Measurements from ENCODE around the gene NBAS.
"Not testable (repeated sequence)": the region's sequence is repeated elsewhere in the genome, so short reads cannot be mapped to it uniquely, and the experiment has no call there.

NBAS gene

DNA sequence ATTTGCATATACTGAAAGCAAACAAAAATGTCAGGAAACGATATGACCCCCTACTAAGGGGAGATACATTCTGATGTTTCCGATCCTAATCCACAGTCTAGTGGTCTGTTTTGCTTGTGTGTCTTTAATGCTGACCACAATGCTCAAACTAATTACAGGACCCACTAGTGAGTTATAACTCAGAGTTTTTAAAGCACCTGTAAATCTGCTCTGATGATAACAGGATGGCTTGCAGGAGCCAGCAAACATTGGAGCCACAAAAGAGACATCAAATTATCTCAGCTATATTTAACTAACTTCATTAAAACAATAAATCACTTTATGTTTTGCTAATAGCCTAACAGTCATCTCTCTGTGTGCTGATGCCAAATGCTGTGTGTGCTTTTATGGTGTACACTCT is 300.3 kb downstream of the NBAS start:
- DNase-seq (ENCODE audit: low read depth) = no peak

DNA sequence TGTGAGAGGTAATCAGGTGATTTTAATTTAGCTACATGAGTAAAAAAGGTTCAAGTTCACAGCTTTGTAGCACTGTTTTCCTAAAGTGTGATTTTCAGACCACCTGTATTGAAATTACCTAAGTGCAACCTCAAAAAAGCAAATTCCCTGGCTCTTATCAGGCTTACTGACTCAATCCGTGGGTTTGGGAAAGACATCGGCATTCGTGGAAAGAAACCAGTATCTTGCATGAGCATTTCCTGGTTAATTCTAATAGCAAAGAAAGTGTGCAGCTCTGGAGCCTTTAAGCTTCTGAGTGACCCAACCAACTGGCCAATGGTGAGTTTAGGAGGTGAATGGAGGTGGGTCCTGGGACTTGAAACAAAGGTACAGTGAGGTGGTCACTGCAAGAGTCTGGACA is 300.9 kb downstream of the NBAS start:
- no peak for DNase-seq (ENCODE audit: low read depth)

DNA sequence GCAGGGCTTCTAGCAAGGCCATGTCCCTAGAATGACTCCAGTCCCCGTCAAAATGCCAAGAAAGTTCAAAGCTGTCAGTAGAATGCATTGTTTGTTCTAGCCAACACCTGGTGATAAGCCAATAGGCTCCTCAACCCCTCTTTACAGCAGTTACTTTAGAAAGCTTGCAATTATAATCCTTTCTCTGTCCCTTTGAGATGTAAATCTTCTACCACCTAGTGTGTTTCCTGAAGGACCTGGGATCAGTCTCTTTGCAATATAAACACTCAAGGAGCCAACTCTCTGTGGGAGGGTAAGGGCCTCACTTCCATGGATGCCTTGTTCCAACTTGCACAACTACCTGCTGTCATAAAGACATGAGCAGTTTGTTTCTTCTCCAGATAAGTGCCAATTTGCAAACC is 301.8 kb downstream of the NBAS start:
- no peak for DNase-seq (ENCODE audit: low read depth)

DNA sequence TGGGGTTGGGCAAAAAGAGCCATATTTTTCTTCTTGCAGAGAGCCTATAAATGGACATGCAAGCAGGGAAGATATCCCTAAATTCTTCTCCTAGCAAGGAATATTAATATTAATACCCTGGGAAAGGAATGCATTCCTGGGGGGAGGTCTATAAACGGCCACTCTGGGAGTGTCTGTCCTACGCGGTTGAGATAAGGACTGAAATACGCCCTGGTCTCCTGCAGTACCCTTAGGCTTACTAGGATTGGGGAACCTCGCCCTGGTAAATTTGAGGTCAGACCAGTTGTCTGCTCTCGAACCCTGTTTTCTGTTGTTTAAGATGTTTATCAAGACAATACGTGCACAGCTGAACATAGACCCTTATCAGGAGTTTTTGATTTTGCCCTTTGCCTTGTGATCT is 302.7 kb downstream of the NBAS start:
- DNase-seq (ENCODE audit: low read depth) = not testable (repeated sequence)

DNA sequence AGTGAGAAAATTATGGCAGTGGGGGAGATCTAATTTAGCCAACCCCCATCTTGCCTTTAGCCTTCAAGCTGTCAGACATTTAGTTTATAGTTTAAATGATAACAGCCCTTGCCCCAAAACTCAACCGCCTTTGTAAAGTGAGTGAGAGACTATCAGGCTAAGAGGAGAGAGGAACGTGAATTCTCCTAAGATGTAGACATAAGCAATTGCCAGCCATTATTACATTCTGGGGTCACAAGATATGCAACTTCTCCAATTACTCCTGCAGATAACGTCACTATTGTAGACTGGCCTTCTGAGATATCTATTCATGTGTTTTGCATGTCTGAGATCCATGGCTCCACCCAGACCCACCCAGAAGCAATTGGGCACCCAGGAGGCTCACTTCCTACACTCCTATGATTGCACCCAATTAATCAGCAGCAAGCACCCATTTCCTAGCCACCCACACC is 307.3 kb downstream of the NBAS start:
- no peak for DNase-seq (ENCODE audit: low read depth)

DNA sequence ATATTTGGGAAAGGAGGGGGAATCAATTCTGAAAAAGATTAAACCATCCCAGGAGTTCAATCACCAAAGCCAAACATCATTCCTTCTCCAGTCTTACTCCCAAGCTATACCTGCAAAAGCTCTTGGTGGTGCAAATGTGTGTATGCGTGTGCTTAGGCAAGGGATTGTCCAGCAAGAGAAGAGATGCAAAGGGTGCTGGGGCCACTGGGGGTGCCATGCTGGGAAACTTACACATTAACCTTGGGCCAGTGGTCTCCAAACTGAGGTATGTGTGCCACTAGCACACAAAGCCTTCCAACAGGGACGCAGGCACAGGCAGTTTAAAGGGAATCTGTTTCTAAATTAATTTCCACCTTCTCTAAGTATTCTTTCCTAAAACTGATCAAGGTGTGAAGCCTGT is 307.9 kb downstream of the NBAS start:
- DNase-seq (ENCODE audit: low read depth) = no peak

DNA sequence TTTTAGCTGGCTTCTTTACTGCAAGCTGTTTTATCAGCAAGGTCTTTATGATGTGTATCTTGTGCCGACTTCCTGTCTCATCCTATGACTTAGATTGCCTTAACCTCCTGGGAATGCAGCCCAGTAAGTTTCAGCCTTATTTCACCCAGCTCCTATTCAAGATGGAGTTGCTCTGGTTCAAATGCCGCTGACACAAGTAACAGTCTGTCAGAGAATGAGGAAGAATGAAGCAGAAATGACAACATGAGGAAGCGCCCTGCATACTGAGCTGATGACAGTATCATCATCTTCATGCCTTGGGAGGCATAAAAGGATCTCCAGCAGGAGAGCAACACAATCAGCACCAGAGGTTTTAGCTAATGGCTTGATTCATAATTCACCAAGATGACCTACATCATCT is 309.4 kb downstream of the NBAS start:
- no peak for DNase-seq (ENCODE audit: low read depth)

DNA sequence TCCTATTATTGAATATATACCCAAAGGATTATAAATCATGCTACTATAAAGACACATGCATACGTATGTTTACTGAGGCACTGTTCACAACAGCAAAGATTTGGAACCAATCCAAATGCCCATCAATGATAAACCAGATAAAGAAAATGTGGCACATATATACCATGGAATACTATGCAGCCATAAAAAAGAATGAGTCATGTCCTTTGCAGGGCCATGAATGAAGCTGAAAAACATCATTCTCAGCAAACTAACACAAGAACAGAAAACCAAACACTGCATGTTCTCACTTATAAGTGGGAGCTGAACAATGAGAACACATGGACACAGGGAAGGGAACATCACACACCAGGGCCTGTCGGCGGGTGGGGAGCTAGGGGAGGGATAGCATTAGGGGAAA is 310.2 kb downstream of the NBAS start:
- DNase-seq (ENCODE audit: low read depth) = not testable (repeated sequence)

DNA sequence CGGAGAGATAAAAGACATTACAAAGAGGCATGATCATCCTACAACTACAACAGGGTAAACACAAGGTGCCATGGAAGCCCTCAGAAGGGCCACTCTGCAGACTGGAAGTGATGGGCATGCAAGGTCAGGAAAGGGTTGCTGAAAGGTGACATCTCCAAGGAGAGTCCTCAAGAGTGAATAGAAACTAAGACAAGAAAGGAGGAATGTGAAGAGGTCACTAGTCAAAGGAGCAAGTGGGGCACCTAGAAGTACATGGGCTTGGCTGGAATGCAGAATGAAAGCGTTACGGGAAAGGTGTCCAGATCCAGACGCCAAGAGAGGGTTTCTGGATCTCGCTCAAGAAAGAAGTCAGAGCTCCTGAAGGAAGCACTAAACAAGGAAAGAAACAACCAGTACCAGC is 314.3 kb downstream of the NBAS start:
- DNase-seq (ENCODE audit: low read depth) = no peak

DNA sequence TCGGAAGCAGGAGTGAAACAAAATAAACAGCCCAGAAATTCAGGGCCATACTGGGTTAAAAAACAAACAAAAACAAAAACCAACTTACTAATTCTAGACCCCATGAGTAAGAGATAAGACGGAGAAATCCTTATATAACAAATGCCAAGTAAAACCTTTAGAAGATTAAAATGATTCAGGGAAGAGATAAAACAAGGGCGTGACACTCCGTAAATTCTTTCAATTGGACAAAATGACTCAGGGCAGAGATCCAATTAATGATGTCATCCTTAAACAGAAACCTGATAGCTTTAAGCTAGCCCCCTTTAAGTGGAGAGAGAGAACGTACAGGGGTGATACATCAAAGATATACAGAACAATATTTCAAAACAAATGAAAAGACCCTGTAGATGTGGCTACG is 317.4 kb downstream of the NBAS start:
- no peak for DNase-seq (ENCODE audit: low read depth)

DNA sequence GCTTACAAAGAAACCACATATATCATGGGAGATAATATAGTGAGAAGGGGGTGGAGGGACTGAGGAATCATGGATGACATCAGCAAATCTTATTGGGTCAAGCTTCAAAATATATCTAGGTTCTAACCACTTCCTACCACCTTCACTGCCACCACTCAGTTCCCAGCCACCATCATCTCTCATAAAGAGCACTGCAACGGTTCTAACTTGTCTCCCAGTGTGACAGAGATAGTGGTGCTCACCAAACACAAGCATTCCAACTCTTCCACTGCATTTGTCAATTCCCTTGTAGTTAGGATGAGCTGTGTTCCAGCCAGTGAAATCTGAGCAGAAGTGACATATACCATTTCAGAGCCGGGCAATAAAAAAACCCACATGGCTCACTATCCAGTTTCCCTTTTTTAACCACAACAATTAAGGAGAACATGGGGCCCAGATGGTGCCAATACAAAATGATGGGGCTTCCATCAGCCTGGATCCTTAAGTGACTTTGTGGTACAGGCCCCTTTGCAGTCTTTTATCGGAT is 318.1 kb downstream of the NBAS start:
- no peak for DNase-seq (ENCODE audit: low read depth)

DNA sequence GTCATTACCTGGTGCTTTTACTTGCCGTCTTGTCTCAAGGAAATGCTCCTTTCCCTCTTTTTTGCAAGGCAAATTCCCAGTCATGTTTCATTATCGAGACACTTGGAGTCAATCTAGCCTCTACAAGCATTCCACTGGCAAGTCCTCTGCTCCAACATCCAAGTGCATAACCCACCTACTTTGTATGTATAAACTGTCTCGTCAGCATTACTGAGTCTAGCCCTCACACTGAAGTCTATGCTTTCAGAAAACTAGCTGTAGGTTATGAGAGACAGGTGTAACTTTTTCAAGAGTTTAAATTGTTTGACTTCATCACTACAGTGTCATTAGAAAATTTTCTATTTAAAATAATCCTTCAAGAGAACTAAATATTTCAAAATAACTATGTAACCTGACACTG is 319.2 kb downstream of the NBAS start:
- DNase-seq (ENCODE audit: low read depth) = no peak

DNA sequence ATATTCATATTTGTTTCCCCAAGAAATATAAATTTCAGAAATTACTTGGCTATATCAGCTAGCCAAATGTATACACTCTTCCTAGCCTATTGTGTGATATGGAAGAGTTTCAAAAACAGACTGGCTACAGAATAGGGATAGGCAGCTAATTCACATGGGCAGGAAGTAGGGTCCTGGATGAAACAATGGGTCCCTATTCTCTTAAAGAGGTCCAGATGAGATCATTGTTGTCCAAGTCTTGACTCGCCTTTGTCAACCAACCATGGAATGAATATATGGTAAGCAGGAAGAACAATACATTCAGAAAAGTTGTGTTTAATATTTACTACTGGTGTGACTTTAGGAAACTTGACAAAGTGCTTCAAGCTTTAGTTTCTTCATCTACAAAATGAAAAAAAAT is 319.9 kb downstream of the NBAS start:
- no peak for DNase-seq (ENCODE audit: low read depth)

DNA sequence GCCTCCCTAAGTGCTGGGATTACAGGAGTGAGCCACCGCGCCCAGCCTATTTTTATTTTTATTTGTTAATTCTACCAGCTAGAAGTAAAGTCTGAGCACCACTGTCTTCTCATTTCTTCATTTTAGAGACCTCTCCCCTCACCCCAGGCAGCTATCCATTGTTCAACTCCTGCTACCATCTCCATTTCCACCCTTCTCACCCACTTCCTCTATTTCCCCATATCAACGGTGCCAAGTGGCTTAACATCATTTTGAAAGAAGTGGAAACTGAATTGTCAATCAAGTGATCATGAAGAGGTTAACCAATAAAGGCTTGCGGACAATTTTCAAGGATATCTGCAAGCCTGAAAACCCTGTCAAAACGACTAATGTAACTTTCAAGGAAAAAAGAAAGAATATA is 323.1 kb downstream of the NBAS start:
- DNase-seq (ENCODE audit: low read depth) = no peak

DNA sequence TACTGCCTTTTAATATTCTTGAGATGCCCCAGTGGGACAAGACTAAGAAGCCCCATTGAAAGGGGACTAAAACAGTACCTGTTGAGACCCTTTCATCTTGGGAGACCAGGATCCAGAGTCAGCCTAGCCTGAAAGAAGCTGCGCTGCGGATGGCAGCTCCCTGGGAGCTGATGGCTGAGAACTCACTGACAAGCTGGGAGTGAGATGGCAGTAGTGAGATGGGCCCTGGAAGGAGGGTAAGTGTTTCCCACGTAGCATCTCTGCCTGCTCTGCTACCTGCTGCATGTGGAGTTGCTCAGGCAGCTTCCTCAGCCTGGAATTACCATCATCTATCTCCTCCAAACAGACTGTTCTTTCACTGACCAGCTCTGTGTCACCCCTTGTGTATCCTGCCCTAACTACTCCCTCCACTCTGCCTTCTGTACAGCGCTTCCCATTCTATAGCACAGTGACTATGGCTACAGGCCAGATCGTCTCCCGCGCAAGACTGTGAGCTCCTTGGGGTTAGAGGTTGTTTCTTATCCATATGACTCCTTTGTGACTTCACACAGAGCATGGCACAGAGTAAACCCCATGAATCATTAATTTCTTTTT is 330.4 kb downstream of the NBAS start:
- no peak for DNase-seq (ENCODE audit: low read depth)

DNA sequence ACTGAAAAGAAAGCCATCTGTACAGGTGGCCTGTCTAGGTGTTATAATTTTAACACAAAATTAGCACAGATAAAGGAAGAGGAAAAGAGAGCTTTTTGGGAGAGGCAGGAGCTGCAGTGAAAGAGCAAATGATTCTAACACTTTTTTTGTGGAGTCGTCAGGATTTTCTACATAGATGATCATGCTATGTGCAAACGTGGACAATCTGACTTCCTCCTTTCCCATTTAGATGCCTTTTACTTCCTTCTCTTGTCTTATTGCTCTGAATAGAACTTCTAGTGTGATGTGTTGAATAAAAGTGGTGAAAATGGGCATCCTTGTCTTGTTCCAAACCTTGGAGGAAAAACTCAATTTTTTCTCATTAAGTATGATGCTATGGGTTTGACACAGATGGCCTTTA is 334.5 kb downstream of the NBAS start:
- DNase-seq (ENCODE audit: low read depth) = no peak

DNA sequence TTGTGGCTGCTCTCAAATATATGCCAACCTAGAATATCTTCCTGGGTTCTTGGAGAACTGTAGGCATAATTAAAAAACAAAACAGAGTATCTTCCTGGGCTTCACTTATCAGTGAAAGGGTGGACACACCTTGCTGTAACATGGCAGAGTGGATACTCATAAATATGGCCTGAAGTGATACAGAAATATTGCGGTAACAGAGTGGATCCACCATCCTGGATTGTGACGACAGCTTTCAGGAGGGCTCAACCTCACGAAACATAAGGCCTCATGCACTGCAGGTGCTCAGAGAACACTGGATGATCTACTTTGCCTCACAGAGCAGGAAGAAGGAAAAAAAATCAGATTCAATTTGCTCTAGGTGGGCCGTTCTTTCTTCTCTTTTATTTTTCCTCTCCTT is 336.0 kb downstream of the NBAS start:
- DNase-seq (ENCODE audit: low read depth) = no peak

DNA sequence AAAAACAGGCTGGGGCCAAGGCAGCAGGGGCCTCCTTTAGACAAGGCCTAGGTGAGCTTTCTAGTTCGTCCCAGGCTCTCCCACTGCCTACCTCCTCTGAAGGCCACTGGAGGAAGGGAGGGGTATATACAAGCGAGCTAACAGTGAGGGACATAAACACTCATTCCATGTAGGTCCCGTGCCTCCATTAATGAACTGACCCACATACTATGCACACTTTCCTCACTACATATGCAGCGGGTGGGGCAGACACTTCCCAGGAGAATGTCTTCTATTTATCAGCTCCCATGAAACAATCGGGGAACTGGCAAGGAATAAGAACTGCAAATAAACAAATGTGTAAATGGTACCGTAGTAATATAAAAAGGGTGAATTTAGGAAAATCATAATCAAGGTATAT is 336.5 kb downstream of the NBAS start:
- DNase-seq (ENCODE audit: low read depth) = no peak

DNA sequence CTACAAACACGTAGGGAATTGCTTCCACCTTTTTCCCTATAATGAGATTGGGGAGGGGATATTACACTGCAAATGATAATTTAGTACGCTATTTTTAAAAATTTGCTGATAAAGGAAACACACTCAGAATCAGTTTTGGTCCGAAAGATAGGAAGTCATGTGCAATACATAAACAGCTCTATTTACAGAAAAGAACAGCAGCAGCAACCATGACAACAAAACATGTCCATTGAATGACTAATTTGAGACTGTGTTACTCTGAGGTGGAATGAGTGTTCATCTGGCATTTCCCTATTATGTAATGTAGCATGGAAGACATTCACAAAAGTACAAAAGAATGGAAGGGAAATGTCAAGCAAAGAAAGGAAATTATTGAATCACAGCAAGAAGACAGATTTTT is 337.2 kb downstream of the NBAS start:
- DNase-seq (ENCODE audit: low read depth) = no peak

DNA sequence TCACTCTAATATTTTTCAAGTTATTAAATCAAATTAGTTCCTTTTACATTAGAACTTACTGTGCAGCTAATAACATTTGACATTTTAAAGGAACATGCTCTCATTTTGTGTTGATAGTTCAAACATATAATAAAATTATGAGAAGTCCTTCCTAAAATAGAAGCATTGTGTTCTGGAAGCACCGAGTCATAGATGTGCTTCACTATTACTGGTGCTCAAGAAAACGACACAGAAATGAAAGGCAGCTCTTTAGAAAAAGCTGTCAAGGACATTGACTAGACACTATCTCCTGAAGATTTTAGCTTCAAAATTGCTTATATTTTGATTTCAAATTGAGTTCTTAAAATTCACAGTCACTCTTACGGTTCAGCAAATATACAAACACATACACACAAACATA is 338.3 kb downstream of the NBAS start:
- DNase-seq (ENCODE audit: low read depth) = no peak

DNA sequence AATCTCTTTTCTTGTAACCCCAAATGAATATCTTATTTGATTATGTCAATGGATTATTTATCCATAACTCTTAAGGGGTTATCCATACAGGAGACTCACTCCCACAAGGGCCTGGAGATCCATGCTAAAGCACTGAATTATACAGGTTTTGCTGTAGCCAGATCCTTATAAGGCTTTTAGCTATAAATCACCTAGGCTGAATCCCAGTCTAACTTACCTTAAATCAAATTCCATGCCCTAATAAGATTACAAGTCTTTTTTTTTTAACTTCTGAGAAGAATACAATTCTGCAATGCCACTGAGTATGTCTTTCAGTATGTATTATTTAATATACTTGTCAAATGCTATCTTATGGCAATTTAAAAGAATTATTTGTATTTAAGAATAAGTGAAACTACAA is 340.5 kb downstream of the NBAS start:
- DNase-seq (ENCODE audit: low read depth) = no peak

DNA sequence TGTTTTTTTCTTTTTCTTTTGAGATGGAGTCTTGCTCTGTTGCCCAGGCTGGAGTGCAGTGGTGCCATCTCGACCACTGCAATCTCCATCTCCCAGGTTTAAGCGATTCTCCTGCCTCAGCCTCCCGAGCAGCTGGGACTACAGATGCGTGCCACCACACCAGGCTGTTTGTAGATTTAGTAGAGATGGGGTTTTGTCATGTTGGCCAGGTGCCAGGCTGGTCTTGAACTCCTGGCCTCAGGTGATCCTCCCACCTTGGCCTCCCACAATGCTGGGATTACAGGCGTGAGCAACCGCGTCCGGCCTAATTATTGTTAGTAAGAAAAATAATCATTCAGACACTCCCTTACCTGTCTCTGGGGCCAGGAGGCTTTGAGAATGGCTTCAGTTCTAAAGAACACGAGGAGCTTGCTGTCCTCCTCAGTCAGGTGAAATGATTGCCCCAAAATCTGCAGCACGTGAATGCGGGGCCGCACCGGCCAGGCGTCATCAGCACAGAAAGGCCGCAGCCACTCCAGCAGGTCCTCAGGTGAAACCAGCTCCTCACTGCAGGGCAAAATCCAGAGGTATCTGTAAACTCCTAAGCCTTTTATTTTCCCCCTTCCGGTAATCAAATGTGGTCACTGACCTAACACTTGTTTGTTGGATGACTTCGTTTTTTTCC is 342.6 kb downstream of the NBAS start:
- no peak for DNase-seq (ENCODE audit: low read depth)

DNA sequence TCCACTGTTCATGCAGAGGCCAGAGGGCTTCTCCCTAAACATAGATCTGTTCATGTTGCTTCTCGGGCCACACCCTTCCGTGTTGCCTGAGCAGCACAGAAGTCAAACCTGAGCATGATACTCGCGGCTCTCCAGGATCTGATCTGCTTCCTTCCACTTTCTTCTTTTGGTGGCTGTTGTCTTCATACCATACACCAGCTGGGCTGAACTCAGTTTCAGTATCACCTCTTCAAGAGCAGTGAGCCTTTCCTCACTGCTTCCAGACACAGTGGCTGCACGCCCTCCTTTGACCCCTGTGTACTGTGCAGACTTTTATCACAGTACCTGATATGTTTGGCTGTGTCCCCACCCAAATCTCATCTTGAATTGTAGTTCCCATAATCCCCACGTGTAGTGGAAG is 348.9 kb downstream of the NBAS start:
- DNase-seq (ENCODE audit: low read depth) = no peak

DNA sequence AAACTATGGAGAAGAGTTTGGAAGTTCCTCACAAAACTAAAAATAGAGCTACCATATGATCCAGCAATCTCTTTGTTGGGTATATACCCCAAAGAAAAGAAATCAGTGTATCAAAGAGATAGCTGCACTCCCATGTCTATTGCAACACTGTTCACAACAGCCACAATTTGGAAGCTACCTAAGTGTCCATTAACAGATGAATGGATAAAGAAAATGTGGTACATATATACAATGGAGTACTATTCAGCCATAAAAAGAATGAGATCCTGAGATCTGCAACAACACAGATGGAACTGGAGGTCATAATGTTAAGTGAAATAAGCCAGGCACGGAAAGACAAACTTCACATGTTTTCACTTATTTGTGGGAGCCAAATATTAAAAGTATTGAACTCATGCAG is 350.6 kb downstream of the NBAS start:
- DNase-seq (ENCODE audit: low read depth) = not testable (repeated sequence)
